GM18868 (cell line): ENCODE results near the gene KRT85.

Experiments
- ATAC-seq: cut with Tn5 transposase; IDR thresholded peaks from one replicate; pipeline ENCODE4 v1.9.1; 2021; ENCODE audit warnings: mild to moderate bottlenecking, moderate library complexity; ENCODE audit not compliant: unreplicated experiment

Gene KRT85

GRCh38 chr12:52395761-52396434 lies 28.6 kb upstream of the KRT85 start:
- ATAC-seq = no peak

GRCh38 chr12:52394836-52395405 lies 27.6 kb upstream of the KRT85 start:
- ATAC-seq = no peak

GRCh38 chr12:52392465-52393007 lies 25.3 kb upstream of the KRT85 start:
- ATAC-seq = no peak

- ATAC-seq = no peak
These were observed 24.3 kb upstream of the KRT85 start for GRCh38 chr12:52391618-52392002.

GRCh38 chr12:52390739-52391617 lies 23.7 kb upstream of the KRT85 start:
- no peak for ATAC-seq

GRCh38 chr12:52389313-52390207 lies 22.3 kb upstream of the KRT85 start:
- ATAC-seq = no peak

GRCh38 chr12:52387859-52388258 lies 20.6 kb upstream of the KRT85 start:
- ATAC-seq = no peak

GRCh38 chr12:52385226-52385702 lies 18.0 kb upstream of the KRT85 start, which contains the start of gene KRT84:
KRT84 (minus strand) TSS chr12:52385652; CDS start chr12:52385585, 67 bp downstream.
- ATAC-seq = no peak

GRCh38 chr12:52383331-52383730 lies 16.1 kb upstream of the KRT85 start:
- ATAC-seq = no peak

- no peak for ATAC-seq
These were observed 15.6 kb upstream of the KRT85 start for GRCh38 chr12:52382854-52383253.

- no peak for ATAC-seq
These were observed 13.9 kb upstream of the KRT85 start for GRCh38 chr12:52381206-52381605.

GRCh38 chr12:52380271-52380694 lies 13.0 kb upstream of the KRT85 start:
- no peak for ATAC-seq

- no peak for ATAC-seq
These were observed 12.3 kb upstream of the KRT85 start for GRCh38 chr12:52379536-52379935.

GRCh38 chr12:52378091-52378490 lies 10.8 kb upstream of the KRT85 start:
- no peak for ATAC-seq

GRCh38 chr12:52377266-52377665 lies 10.0 kb upstream of the KRT85 start:
- ATAC-seq = no peak

GRCh38 chr12:52372216-52373154 lies 5.2 kb upstream of the KRT85 start:
- no peak for ATAC-seq

- ATAC-seq = no peak
These were observed 4.4 kb upstream of the KRT85 start for GRCh38 chr12:52371716-52372115.

- no peak for ATAC-seq
These were observed 3.8 kb upstream of the KRT85 start for GRCh38 chr12:52370926-52371608.

GRCh38 chr12:52369809-52370208 lies 2.5 kb upstream of the KRT85 start:
- ATAC-seq = no peak
